Endothelial cell of umbilical vein (primary cell): ENCODE results near the gene RAD51B. TPM values are rescaled to one million over a fixed set of nuclear protein-coding genes. Genes with fewer than 3 reads are reported as not detected.

Experiments used
- BruUV-seq: library from RNA; stranded (reverse); fragments of 400-500 nt; replicated peaks from 2 replicates; lab custom pipeline; 2021; lab: Mats Ljungman, UMichigan
- CTCF ChIA-PET: fragments of 300-600, 350-600 bp; sonication (Branson Sonifier 250); formaldehyde crosslinking; loops from one replicate; lab custom pipeline; 2021; ENCODE audit warnings: antibody characterized with exemption, inconsistent platforms; lab: Charles Lee
- POLR2A ChIA-PET: fragments of 300-600, 350-600 bp; sonication (Branson Sonifier 250); formaldehyde crosslinking; loops from one replicate; lab custom pipeline; 2021; ENCODE audit warnings: antibody characterized with exemption, inconsistent platforms; lab: Charles Lee
- DNase-seq: peaks from one replicate; pipeline ENCODE4 v3.0.0-alpha.2; 2011; ENCODE audit warnings: low read depth, low spot score
- FAIRE-seq: peaks from 2 replicates; lab custom pipeline; 2011; peaks lifted over from hg19 to GRCh38; lab: Jason Lieb, UNC
- H2AFZ ChIP-seq: 2 replicates; pipeline ENCODE4 v1.6.0; 2012; ENCODE audit warnings: low read depth, low read length, control low read depth, inconsistent platforms
- H3K27ac ChIP-seq: 2 replicates; pipeline ENCODE4 v1.5.1; 2011; ENCODE audit warnings: low read depth, mild to moderate bottlenecking, control low read depth, low read length, moderate library complexity; ENCODE audit not compliant: insufficient read depth
- H3K27me3 ChIP-seq, 2 experiments: 2 replicates each; pipeline versions ENCODE4 v1.6.0 to v1.6.1; 2011; ENCODE audit warnings: low read length in 2 of 2, mixed read lengths in 1 of 2; ENCODE audit not compliant: control insufficient read depth in 2 of 2, insufficient read depth in 2 of 2
- H3K36me3 ChIP-seq, 2 experiments: 2 replicates in 1 of 2; 3 replicates in 1 of 2; pipeline ENCODE4 v1.5.1; 2011; ENCODE audit warnings: low read length in 2 of 2, mild to moderate bottlenecking in 1 of 2, moderate library complexity in 1 of 2; ENCODE audit not compliant: control insufficient read depth in 2 of 2, insufficient read depth in 2 of 2; ENCODE audit errors: extremely low read depth in 1 of 2
- H3K4me1 ChIP-seq: 3 replicates; pipeline ENCODE4 v1.5.1; 2011; ENCODE audit warnings: mild to moderate bottlenecking, low read length; ENCODE audit not compliant: control insufficient read depth, insufficient read depth; ENCODE audit errors: extremely low read depth
- H3K4me2 ChIP-seq: 2 replicates; pipeline ENCODE4 v1.6.1; 2011; ENCODE audit warnings: low read length, control low read depth, mixed read lengths; ENCODE audit not compliant: insufficient read depth
- H3K4me3 ChIP-seq, 3 experiments: fragments of 200-600 bp in 1 of 3; sonication (generic), shearing (Covaris generic) in 1 of 3; replicated peaks in 1 of 3; 2 replicates each; pipeline ENCODE4 v1.5.1; 2011 to 2016; ENCODE audit warnings: control low read depth in 3 of 3, low read length in 3 of 3, mild to moderate bottlenecking in 2 of 3, inconsistent platforms in 1 of 3, low read depth in 1 of 3, moderate library complexity in 1 of 3; ENCODE audit not compliant: insufficient read depth in 1 of 3
- H3K79me2 ChIP-seq: 2 replicates; pipeline ENCODE4 v1.6.0; 2012; ENCODE audit warnings: low read length, inconsistent platforms; ENCODE audit not compliant: control insufficient read depth, insufficient read depth
- H3K9ac ChIP-seq: replicated peaks from 2 replicates; pipeline ENCODE3; 2011; ENCODE audit warnings: low read length, control low read depth; ENCODE audit not compliant: insufficient read depth; ENCODE audit errors: extremely low read depth
- H3K9me1 ChIP-seq: replicated peaks from 3 replicates; pipeline ENCODE4 v1.6.0; 2011; ENCODE audit warnings: mild to moderate bottlenecking, low read length; ENCODE audit not compliant: control insufficient read depth, insufficient read depth; ENCODE audit errors: extremely low read depth
- H3K9me3 ChIP-seq: replicated peaks from 2 replicates; pipeline ENCODE4 v1.5.1; 2012; ENCODE audit warnings: low read length, inconsistent platforms; ENCODE audit not compliant: control insufficient read depth, insufficient read depth
- H4K20me1 ChIP-seq: replicated peaks from 2 replicates; pipeline ENCODE3; 2011; ENCODE audit warnings: mild to moderate bottlenecking, low read length; ENCODE audit not compliant: control insufficient read depth, insufficient read depth; ENCODE audit errors: extremely low read depth
- EZH2 ChIP-seq: IDR thresholded peaks from 2 replicates; pipeline ENCODE4 v1.6.1; 2012; ENCODE audit warnings: borderline replicate concordance, low read depth, mild to moderate bottlenecking, moderate library complexity, low read length, inconsistent platforms; ENCODE audit not compliant: severe bottlenecking
- FOS ChIP-seq: IDR thresholded peaks from 2 replicates; pipeline ENCODE4 v1.6.1; 2011; ENCODE audit warnings: mild to moderate bottlenecking, low read length, moderate library complexity, borderline replicate concordance; ENCODE audit not compliant: insufficient read depth
- GATA2 ChIP-seq: IDR thresholded peaks from 2 replicates; pipeline ENCODE4 v1.7.0; 2011; ENCODE audit warnings: low read depth, mild to moderate bottlenecking, moderate library complexity, mixed read lengths, low read length; ENCODE audit not compliant: insufficient read length, insufficient read depth
- JUN ChIP-seq: IDR thresholded peaks from 2 replicates; pipeline ENCODE4 v1.6.1; 2011; ENCODE audit warnings: borderline replicate concordance, low read depth; ENCODE audit not compliant: insufficient read length, insufficient read depth
- MYC ChIP-seq: IDR thresholded peaks from one replicate; pipeline ENCODE4 v1.6.1; 2011; ENCODE audit warnings: mild to moderate bottlenecking, low read depth, low read length
- POLR2A ChIP-seq: IDR thresholded peaks from 2 replicates; pipeline ENCODE4 v1.6.1; 2012; ENCODE audit warnings: low read depth, mild to moderate bottlenecking, control low read depth, low read length
- POLR2AphosphoS5 ChIP-seq: IDR thresholded peaks from 2 replicates; pipeline ENCODE4 v1.6.1; 2012; ENCODE audit warnings: low read depth, mild to moderate bottlenecking, control low read depth, low read length, moderate library complexity; ENCODE audit not compliant: insufficient read depth
- dilution Hi-C: fragments of 300-500 bp; cut with MboI; formaldehyde crosslinking; loops from one replicate; pipeline ENCODE4 v1.15.0; 2019; ENCODE audit warnings: low sequenced_read_pairs; ENCODE audit not compliant: extremely low pct_ligation_motif_present
- intact Hi-C: fragments of 100-400 bp; cut with micrococcal nuclease; formaldehyde crosslinking; loops from one replicate; pipeline ENCODE4 v1.10.0; 2022
- polyA plus RNA-seq, 4 experiments: library from polyadenylated mRNA; depleted of rRNA in 3 of 4; stranded (reverse) in 3 of 4; unstranded in 1 of 4; fragments of >200 nt; gene quantifications; 2 replicates each; pipeline versions ENCODE4 v1.2.1 to v1.2.3, GENCODE V29; 2011 to 2012; ENCODE audit warnings: missing spikeins in 1 of 4
- total RNA-seq: library from RNA; stranded (reverse); gene quantifications from 2 replicates; pipeline ENCODE4 v1.2.3, GENCODE V29; 2021
- TF ChIP-seq, protein P1 (sequence below), 2 donors: IDR thresholded peaks; 1 replicate in 1 of 2; 2 replicates in 1 of 2; pipeline ENCODE4 v1.5.1; 2011; ENCODE audit warnings: low read length in 2 of 2, mild to moderate bottlenecking in 2 of 2, moderate library complexity in 2 of 2, control low read depth in 1 of 2, inconsistent platforms in 1 of 2, low read depth in 1 of 2; ENCODE audit not compliant: insufficient read depth in 1 of 2; ENCODE audit errors: extremely low read depth in 1 of 2
- TF ChIP-seq, protein P2 (sequence below): IDR thresholded peaks from 2 replicates; pipeline ENCODE4 v1.6.1; 2011; ENCODE audit not compliant: insufficient read depth, insufficient read length

RAD51B gene
- total and polyA plus RNA-seq, 2 donors (not counting 3 experiments of a cell fraction or from before 2014, with no cell fraction given) = 3.9 to 19.0 TPM

- TF ChIP-seq EZH2 = no peak
- no peak for TF ChIP-seq MYC
- TF ChIP-seq, protein P1, sequence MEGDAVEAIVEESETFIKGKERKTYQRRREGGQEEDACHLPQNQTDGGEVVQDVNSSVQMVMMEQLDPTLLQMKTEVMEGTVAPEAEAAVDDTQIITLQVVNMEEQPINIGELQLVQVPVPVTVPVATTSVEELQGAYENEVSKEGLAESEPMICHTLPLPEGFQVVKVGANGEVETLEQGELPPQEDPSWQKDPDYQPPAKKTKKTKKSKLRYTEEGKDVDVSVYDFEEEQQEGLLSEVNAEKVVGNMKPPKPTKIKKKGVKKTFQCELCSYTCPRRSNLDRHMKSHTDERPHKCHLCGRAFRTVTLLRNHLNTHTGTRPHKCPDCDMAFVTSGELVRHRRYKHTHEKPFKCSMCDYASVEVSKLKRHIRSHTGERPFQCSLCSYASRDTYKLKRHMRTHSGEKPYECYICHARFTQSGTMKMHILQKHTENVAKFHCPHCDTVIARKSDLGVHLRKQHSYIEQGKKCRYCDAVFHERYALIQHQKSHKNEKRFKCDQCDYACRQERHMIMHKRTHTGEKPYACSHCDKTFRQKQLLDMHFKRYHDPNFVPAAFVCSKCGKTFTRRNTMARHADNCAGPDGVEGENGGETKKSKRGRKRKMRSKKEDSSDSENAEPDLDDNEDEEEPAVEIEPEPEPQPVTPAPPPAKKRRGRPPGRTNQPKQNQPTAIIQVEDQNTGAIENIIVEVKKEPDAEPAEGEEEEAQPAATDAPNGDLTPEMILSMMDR (IDR thresholded peaks at IDR 0.05; ENCODE audit: extremely low read depth in 1 of 2, insufficient read depth in 1 of 2, low read depth in 1 of 2, low read length in 2 of 2) = no peak
- TF ChIP-seq GATA2 = no peak
- no peak for TF ChIP-seq JUN
- no peak for TF ChIP-seq FOS
- TF ChIP-seq, protein P2, sequence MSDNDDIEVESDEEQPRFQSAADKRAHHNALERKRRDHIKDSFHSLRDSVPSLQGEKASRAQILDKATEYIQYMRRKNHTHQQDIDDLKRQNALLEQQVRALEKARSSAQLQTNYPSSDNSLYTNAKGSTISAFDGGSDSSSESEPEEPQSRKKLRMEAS = no peak
- TF ChIP-seq POLR2A = no peak
- TF ChIP-seq POLR2AphosphoS5 = no peak
- Histone ChIP-seq H4K20me1 (no peaks in the 10 kb centered on the region), H3K9ac (no peak overlapping the region), H3K4me2 (no peak overlapping the region), H3K4me3 (no peak overlapping the region), H3K4me1 (peaks cover 8% of the 10 kb centered on the region), H2AFZ (no peak overlapping the region), H3K27me3 (no peaks in the 10 kb centered on the region), H3K79me2 (no peaks in the 10 kb centered on the region), H3K36me3 (no peaks in the 10 kb centered on the region), H3K9me1 (no peaks in the 10 kb centered on the region), H3K27ac (no peak overlapping the region), H3K9me3 (no peaks in the 10 kb centered on the region)
- FAIRE-seq = no peak
- dilution Hi-C loops (no loop called here), intact Hi-C loops (loop anchor here (1.0 kb wide), 1 partner anchor 12 kb away; no protein-coding TSS in a partner anchor)
- peak; percentile 12 for DNase-seq
- ChIA-PET POLR2A (no interaction called here), CTCF (interaction anchor here (0.7 to 1.0 kb wide), 2 partner anchors 26 to 191 kb away, joined by 3 to 5 read pairs; no protein-coding TSS in a partner anchor)
- no TSS peak for BruUV-seq
Observed at GRCh38 chr14:68137704-68138619, 318.4 kb downstream of the RAD51B start.
